Neural crest cell (in vitro differentiated cells): ENCODE measurements around the gene MS4A6A. TPM values are rescaled to one million over a fixed set of nuclear protein-coding genes. Genes with fewer than 3 reads are reported as not detected.
A peak's percentile ranks its signal among the peaks of the same experiment; 100 is the strongest.

Source experiments
- DNase-seq: peaks from one replicate; pipeline ENCODE4 v3.0.0; 2021; ENCODE audit warnings: low read depth, mixed read lengths, low spot score
- H3K27ac Mint-ChIP-seq: one replicate; pipeline ENCODE4 v1.8.0; 2021; ENCODE audit warnings: mild to moderate bottlenecking, mixed read lengths; ENCODE audit not compliant: unreplicated experiment
- H3K27me3 Mint-ChIP-seq: 2 replicates; pipeline ENCODE4 v1.8.0; 2021; ENCODE audit warnings: low read depth, mild to moderate bottlenecking, mixed read lengths
- H3K36me3 Mint-ChIP-seq: 2 replicates; pipeline ENCODE4 v1.8.0; 2021; ENCODE audit warnings: low read depth, mild to moderate bottlenecking, mixed read lengths
- H3K4me1 Mint-ChIP-seq: 2 replicates; pipeline ENCODE4 v1.8.0; 2021; ENCODE audit warnings: mixed read lengths
- H3K4me3 Mint-ChIP-seq: one replicate; pipeline ENCODE4 v1.8.0; 2021; ENCODE audit warnings: mild to moderate bottlenecking, mixed read lengths
- H3K9me3 Mint-ChIP-seq: 2 replicates; pipeline ENCODE4 v1.8.0; 2021; ENCODE audit warnings: mixed read lengths
- CTCF ChIP-seq: fragments of 200-600 bp; sonication (generic); conservative IDR thresholded peaks from 2 replicates; pipeline ENCODE4 v1.5.0; 2021; ENCODE audit warnings: antibody characterized with exemption, mild to moderate bottlenecking
- total RNA-seq: library from RNA; stranded (reverse); gene quantifications from 2 replicates; pipeline ENCODE4 v1.2.1, GENCODE V29; 2021

MS4A6A gene
- total RNA-seq, 1 donor from 2014 or later: not detected

- DNase-seq: no peak
- H3K4me3 Mint-ChIP-seq: no peak overlapping the region
- H3K36me3 Mint-ChIP-seq: no peaks in the 10 kb centered on the region
- H3K9me3 Mint-ChIP-seq: no peaks in the 10 kb centered on the region
- H3K4me1 Mint-ChIP-seq: no peaks in the 10 kb centered on the region
- no peak for TF ChIP-seq CTCF
- H3K27ac Mint-ChIP-seq: no peak overlapping the region
- peaks cover 18% of the 10 kb centered on the region for H3K27me3 Mint-ChIP-seq
These were observed 7.0 kb downstream of the MS4A6A start for GRCh38 chr11:60175860-60176275.

- no peaks in the 10 kb centered on the region for H3K4me1 Mint-ChIP-seq
- no peak overlapping the region for H3K4me3 Mint-ChIP-seq
- no peaks in the 10 kb centered on the region for H3K36me3 Mint-ChIP-seq
- DNase-seq: no peak
- peaks cover 9% of the 10 kb centered on the region for H3K9me3 Mint-ChIP-seq
- peaks cover 18% of the 10 kb centered on the region for H3K27me3 Mint-ChIP-seq
- TF ChIP-seq CTCF: no peak
- no peak overlapping the region for H3K27ac Mint-ChIP-seq
These were observed 10.9 kb downstream of the MS4A6A start for GRCh38 chr11:60172011-60172410.

- no peaks in the 10 kb centered on the region for H3K4me1 Mint-ChIP-seq
- no peak overlapping the region for H3K27ac Mint-ChIP-seq
- H3K9me3 Mint-ChIP-seq: peaks cover 9% of the 10 kb centered on the region
- H3K27me3 Mint-ChIP-seq: peaks cover 18% of the 10 kb centered on the region
- H3K36me3 Mint-ChIP-seq: no peaks in the 10 kb centered on the region
- no peak for DNase-seq
- no peak for TF ChIP-seq CTCF
- no peak overlapping the region for H3K4me3 Mint-ChIP-seq
These were observed 12.3 kb downstream of the MS4A6A start for GRCh38 chr11:60170566-60170965.

- H3K4me1 Mint-ChIP-seq: no peaks in the 10 kb centered on the region
- H3K9me3 Mint-ChIP-seq: peaks cover 12% of the 10 kb centered on the region
- DNase-seq: no peak
These were observed 13.5 kb downstream of the MS4A6A start for GRCh38 chr11:60169264-60169915.

GRCh38 chr11:60168306-60168705 lies 14.6 kb downstream of the MS4A6A start:
- Mint-ChIP-seq H3K36me3 (peaks cover 3% of the 10 kb centered on the region), H3K9me3 (peaks cover 12% of the 10 kb centered on the region)

More at GRCh38 chr11:60169264-60169915, 13.5 kb downstream of the MS4A6A start:
- Mint-ChIP-seq H3K27me3 (peaks cover 16% of the 10 kb centered on the region), H3K4me3 (no peak overlapping the region), H3K27ac (no peak overlapping the region), H3K36me3 (peaks cover 3% of the 10 kb centered on the region)
- peak; percentile 36 for TF ChIP-seq CTCF

More at GRCh38 chr11:60168306-60168705, 14.6 kb downstream of the MS4A6A start:
- H3K4me3 Mint-ChIP-seq: no peak overlapping the region
- no peak for DNase-seq
- peaks cover 11% of the 10 kb centered on the region for H3K27me3 Mint-ChIP-seq
- H3K27ac Mint-ChIP-seq: no peak overlapping the region
- H3K4me1 Mint-ChIP-seq: no peaks in the 10 kb centered on the region
- TF ChIP-seq CTCF: no peak
